Amygdala (tissue), 56 donors: ENCODE measurements around the gene AGPAT1.

Experiments
- DNase-seq, 56 donors: peaks; one replicate each; lab custom pipeline; 2025; lab: John Stamatoyannopoulos, UW

The AGPAT1 gene

GRCh38 chr6:32128751-32129296 is 47.1 kb downstream of the AGPAT1 start:
- no peak for DNase-seq

GRCh38 chr6:32127717-32128592 is 47.9 kb downstream of the AGPAT1 start, which contains the start of gene ATF6B:
ATF6B (minus strand) TSS chr6:32128246; CDS start chr6:32128207, 39 bp downstream.
- DNase-seq = peak; percentile 57 to 100 (median 98)

- DNase-seq = no peak
Measured at GRCh38 chr6:32127409-32127716, 48.5 kb downstream of the AGPAT1 start.

- no peak for DNase-seq
Measured at GRCh38 chr6:32126880-32127279, 49.0 kb downstream of the AGPAT1 start.

- no peak for DNase-seq
Measured at GRCh38 chr6:32123681-32124080, 52.2 kb downstream of the AGPAT1 start.

GRCh38 chr6:32120573-32121059 is 55.3 kb downstream of the AGPAT1 start:
- no peak for DNase-seq

- peak in 55 of 56 donors; percentile 13 to 93 (median 76) for DNase-seq
Measured at GRCh38 chr6:32118782-32119628, 56.9 kb downstream of the AGPAT1 start.
